BJ (cell line): ENCODE measurements around the gene MRPL12. TPM values are rescaled to one million over a fixed set of nuclear protein-coding genes. Genes with fewer than 3 reads are reported as not detected.

ENCODE experiments used
- CTCF ChIA-PET: fragments of 350-600 bp; formaldehyde crosslinking; extraction: SDS; loops from one replicate; lab custom pipeline; 2021; ENCODE audit warnings: antibody characterized with exemption, inconsistent platforms; lab: Yijun Ruan, JAX
- POLR2A ChIA-PET: fragments of 300-600 bp; sonication (Branson Sonifier 250); formaldehyde crosslinking; extraction: SDS; loops from one replicate; lab custom pipeline; 2021; ENCODE audit warnings: antibody characterized with exemption; lab: Charles Lee
- DNase-seq: peaks from one replicate; pipeline ENCODE4 v3.0.0-alpha.2; 2011; ENCODE audit warnings: low read depth
- H3K27me3 ChIP-seq: 2 replicates; pipeline ENCODE4 v1.6.0; 2011; ENCODE audit warnings: low read length; ENCODE audit not compliant: control insufficient read depth, insufficient read depth
- H3K36me3 ChIP-seq: 2 replicates; pipeline ENCODE4 v1.5.1; 2011; ENCODE audit warnings: low read length; ENCODE audit not compliant: control insufficient read depth, insufficient read depth
- H3K4me3 ChIP-seq: 2 replicates; pipeline ENCODE4 v1.5.1; 2011; ENCODE audit warnings: low read depth, mild to moderate bottlenecking, control low read depth, low read length
- polyA plus RNA-seq: library from polyadenylated mRNA; depleted of rRNA; stranded (reverse); fragments of >200 nt; gene quantifications from 2 replicates; pipeline ENCODE4 v1.2.3, GENCODE V29; 2011
- TF ChIP-seq, protein P1 (sequence below): IDR thresholded peaks from 2 replicates; pipeline ENCODE4 v1.5.1; 2011; ENCODE audit warnings: low read depth, mild to moderate bottlenecking, control low read depth, inconsistent platforms, low read length, moderate library complexity; ENCODE audit not compliant: insufficient read depth

MRPL12 gene
- polyA plus RNA-seq, 1 experiment, result 63.0 TPM

DNA sequence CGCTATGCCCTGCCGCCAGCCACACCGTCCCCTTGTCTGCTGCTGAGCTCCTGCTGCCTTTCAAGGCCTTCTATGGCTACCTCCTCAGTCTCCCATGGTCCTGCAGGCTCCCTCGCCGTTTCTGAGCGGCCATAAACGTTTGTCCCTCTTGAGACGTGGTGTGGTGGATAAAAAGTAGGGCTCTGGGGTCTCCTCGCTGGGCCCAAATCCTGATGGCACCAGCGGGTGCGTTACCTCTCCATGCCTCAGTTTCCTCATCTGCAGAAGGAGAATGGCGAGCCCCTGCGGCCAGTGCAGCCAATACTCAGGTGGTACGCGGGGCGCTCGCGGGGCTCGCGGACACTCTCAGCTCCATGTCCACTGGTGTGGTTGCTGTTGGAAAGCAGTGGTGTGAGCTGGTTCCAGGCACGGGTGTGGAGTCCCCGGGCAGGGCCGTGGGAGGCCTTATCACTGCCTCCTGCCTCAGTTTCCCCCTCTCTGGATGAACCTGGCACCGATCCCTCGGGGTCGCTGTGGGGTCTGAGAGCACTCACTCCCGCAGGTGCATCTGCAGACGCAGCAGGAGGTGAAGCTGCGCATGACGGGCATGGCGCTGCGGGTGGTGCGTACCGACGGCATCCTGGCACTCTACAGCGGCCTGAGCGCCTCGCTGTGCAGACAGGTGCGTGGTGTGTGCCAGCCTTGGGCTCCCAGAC lies 11.4 kb downstream of the MRPL12 start:
- no peak for DNase-seq
- Histone ChIP-seq H3K4me3 (no peak overlapping the region), H3K27me3 (no peaks in the 10 kb centered on the region), H3K36me3 (peaks cover 1% of the 10 kb centered on the region; the same call in 1 of the 2 replicates)
- CTCF ChIA-PET, result interaction anchor here (1.0 kb wide), 1 partner anchor 11 kb away, joined by 3 read pairs; no protein-coding TSS in a partner anchor
- TF ChIP-seq, protein P1, sequence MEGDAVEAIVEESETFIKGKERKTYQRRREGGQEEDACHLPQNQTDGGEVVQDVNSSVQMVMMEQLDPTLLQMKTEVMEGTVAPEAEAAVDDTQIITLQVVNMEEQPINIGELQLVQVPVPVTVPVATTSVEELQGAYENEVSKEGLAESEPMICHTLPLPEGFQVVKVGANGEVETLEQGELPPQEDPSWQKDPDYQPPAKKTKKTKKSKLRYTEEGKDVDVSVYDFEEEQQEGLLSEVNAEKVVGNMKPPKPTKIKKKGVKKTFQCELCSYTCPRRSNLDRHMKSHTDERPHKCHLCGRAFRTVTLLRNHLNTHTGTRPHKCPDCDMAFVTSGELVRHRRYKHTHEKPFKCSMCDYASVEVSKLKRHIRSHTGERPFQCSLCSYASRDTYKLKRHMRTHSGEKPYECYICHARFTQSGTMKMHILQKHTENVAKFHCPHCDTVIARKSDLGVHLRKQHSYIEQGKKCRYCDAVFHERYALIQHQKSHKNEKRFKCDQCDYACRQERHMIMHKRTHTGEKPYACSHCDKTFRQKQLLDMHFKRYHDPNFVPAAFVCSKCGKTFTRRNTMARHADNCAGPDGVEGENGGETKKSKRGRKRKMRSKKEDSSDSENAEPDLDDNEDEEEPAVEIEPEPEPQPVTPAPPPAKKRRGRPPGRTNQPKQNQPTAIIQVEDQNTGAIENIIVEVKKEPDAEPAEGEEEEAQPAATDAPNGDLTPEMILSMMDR, result no peak
- POLR2A ChIA-PET, result no interaction called here

DNA sequence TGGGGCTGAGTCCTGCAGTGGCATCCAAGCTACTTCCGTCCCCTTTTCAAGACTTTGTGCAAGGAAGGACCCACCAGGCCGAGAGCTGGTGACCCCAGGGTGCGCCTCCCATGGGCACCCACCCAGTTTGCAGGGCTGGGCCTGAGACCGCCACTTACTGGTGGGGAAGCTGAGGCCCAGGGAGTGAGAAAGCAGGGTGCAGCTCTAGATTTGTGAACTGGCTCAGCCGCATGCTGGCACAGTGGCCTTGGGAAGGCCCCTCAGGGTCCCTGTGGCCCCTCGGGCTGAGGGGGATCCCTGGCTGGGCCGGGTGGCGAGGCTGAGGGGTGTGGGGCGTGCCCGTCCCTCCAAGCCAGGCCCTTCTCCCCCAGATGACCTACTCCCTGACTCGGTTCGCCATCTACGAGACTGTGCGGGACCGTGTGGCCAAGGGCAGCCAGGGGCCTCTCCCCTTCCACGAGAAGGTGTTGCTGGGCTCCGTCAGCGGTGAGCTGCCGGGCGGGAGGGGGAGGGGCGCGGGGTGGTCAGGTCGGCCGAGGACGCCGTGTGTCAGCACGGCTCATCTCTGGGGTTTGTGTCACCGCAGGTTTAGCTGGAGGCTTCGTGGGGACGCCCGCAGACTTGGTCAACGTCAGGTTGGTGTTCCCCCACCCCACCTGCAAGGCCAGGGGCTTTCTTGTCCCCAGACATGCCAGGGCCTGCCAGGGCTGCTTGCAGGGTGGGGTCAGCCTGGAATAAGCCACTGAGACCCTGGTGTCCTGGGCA lies 12.1 kb downstream of the MRPL12 start:
- TF ChIP-seq, protein P1, result no peak
- H3K4me3 ChIP-seq, result no peak overlapping the region
- peaks cover 1% of the 10 kb centered on the region; the same call in 1 of the 2 replicates for H3K36me3 ChIP-seq
- POLR2A ChIA-PET, result no interaction called here
- H3K27me3 ChIP-seq, result no peaks in the 10 kb centered on the region
- no peak for DNase-seq
- CTCF ChIA-PET, result no interaction called here

DNA sequence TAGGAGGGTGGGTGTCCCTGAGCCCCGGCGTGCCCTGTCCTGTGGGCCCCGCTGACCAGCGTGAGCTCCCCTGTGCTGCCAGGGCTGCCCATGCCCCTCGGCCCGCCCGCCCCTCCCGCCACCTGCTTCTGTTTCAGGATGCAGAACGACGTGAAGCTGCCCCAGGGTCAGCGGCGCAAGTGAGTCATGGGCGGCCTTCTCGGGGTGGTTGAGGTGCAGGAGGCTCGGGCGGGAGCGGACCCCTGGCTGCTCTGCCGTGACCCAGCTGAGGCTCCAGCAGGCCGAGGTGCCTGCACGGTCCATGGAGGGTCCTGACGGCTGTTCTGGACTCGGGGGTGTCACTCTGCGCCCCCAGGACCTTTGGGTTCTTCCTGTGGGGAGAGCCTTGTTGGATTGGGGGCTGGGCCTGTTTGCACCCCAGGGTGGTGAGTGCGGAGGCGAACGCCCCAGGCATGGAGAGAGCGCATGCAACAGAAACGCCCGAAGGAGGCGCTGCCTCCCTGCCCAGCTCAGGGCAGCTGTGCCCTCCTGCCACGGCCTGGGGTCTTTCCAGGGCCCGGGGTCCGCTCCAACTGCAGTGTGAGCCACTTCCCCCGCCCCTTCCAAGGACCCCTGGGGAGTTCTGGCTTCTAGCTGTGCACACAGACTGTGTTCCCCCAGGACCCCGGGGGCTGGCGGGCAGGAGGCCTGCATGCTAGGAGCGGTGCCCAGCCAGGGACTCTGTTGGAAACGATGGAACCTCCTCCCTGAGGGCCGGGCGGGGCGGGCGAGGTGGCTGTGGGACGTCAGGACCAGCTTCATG lies 12.9 kb downstream of the MRPL12 start:
- no peak for DNase-seq
- ChIA-PET POLR2A (no interaction called here), CTCF (no interaction called here)
- TF ChIP-seq, protein P1, result no peak
- H3K36me3 ChIP-seq, result peaks cover 3% of the 10 kb centered on the region; the same call in 1 of the 2 replicates
- no peaks in the 10 kb centered on the region for H3K27me3 ChIP-seq
- no peak overlapping the region for H3K4me3 ChIP-seq

DNA sequence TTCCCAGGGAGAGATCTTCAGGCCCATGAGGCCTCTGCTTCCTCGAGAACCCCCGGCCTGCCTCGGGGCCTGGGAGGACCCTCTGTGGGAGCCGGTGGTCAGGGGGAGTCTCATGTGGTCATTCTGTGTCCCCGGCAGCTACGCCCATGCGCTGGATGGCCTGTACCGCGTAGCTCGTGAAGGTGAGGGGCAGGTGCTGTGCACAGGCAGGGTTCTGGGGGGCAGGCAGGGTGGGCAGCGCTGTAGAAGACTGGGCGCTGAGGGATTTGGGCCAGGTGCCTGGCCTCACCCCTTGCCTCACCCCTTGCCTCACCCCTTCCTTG lies 13.5 kb downstream of the MRPL12 start:
- Histone ChIP-seq H3K27me3 (no peaks in the 10 kb centered on the region), H3K36me3 (peaks cover 3% of the 10 kb centered on the region; the same call in 1 of the 2 replicates), H3K4me3 (no peak overlapping the region)
- DNase-seq, result no peak
- CTCF ChIA-PET, result no interaction called here
- TF ChIP-seq, protein P1, result no peak
- POLR2A ChIA-PET, result no interaction called here
